ENCODE measurements around the gene CYS1.
"Not testable (repeated sequence)": the region's sequence is repeated elsewhere in the genome, so short reads cannot be mapped to it uniquely, and the experiment has no call there.

The CYS1 gene

DNA sequence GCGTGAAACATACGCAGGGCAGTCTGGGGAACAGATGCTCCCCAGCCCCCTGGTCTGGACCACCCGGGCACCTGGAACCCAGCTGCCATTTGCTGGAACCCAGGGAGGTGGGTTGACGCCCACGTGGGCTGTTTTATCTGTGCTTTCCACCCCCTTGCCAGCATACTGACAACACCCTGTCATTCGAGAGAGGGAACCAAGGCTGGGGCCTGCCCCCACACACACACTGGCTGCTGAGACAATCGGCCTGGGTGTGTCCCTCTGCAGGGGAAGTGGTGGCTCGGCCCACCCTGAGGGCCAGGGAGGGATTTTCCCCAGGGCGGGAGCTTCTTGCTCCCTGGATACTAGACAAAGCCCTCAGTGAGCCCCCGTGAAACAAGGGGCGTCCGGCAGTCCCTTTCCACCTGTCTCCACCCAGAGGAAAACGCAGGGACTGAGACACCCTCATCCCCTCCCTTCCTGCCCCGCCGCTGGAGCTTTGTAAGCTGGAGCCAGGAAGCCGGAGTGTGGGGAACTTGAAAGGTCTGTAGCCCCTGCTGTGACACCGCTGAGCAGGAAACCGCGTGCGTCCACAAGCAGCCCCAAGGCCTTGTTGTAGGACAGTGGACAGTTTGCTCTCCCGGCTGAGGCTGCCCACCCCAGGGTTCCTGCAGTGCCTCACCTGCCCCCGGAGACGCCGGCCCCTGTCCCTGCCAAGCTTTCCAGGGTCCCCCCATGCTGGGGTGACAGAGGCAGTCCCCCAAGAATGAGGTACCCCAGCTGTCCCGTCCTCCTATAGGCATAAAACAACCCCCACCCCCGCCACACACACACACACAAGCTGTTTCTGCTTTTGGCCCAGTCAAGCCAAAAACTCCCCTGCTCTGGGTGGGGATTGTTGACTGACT, 51.0 kb downstream of the CYS1 start:
- no peak for DNase-seq

DNA sequence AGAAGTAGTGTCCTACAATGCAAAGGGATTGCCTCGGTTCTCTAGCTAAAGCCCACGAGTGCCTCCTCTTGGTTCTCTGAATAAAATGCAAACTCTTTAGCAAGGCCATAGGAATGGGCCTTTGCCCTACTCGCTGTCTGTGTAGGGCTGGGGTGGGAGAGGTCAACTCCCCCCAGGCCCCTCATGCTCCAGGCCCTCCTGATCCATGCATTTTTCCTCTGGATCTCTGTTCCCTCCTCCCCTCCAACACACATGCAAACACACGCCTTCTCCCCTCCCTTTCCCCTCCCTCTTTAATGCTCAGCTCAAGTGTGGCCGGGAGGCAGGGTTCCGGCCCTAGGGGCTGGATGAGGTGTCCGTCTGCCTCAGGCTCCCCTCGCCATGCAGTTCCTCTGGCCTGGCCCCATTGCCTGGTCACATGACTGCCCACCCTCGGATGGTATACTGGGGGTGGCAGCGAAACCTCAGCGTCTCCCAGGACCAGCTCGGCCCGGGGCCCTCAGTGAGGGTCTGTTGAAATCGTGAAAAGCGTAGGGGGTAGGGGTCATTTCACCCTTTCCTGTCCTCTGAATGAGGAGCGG, 51.7 kb downstream of the CYS1 start:
- no peak for DNase-seq

DNA sequence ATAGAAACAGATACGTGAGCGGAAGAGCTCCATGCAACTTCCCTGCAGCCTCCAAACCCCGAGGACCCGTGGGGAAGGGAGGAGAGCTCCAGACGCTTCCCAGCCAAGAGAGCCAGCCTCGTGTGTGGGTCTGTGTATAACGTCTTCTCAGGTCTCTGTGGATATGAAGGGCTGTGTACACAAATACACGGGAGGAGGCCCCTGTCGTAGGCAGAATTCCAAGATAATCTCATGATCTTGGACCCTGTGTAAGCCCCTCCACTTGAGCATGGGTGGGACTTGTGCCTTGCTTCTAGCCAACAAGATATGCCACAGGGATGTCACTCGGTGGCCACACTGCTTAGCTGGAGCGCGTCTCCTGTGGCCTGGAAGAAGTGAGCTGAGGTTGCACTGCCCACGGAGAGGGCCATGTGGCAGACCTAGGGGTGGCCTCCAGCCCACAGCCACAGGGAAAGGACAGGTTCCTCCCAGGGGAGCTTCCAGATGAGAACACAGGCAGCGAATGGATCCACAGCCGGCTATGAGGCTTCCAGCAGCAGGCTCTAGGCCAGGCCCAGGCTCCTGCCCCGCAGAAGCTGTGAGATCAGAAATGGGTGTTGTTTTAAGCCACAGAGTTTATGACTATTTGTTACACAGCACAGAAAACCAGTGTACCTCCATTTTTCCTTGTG, 52.4 kb downstream of the CYS1 start:
- DNase-seq: no peak

DNA sequence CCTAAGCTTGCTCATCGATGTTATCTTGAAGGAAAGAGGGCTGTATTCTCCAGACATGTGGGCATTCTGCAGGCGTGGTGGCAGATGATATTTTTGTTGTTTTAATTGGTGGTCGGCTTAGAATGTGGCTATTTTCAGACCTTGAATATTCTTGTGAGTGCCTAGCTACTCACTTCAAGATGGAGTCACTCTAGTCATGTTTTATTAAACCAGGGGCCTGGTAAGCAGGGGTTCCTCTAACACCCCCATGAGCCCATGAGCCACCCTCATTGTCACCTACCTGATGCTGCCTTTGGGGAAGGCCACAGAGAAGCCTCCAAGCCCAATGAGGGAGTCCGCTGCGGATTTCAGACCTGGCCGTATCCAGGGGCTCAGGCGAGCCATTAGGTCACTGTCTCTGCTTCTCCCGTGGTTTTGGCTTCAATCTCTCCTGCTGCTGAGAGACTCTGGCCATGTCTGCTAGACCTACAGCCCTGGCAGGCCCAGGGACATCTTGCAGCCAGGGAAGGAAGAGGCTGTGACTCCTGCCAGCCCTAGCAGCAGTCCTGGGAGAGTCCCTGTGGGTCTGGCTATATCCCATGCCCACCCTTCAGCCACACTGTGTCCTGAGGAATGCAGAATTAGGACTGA, 53.2 kb downstream of the CYS1 start:
- no peak for DNase-seq

DNA sequence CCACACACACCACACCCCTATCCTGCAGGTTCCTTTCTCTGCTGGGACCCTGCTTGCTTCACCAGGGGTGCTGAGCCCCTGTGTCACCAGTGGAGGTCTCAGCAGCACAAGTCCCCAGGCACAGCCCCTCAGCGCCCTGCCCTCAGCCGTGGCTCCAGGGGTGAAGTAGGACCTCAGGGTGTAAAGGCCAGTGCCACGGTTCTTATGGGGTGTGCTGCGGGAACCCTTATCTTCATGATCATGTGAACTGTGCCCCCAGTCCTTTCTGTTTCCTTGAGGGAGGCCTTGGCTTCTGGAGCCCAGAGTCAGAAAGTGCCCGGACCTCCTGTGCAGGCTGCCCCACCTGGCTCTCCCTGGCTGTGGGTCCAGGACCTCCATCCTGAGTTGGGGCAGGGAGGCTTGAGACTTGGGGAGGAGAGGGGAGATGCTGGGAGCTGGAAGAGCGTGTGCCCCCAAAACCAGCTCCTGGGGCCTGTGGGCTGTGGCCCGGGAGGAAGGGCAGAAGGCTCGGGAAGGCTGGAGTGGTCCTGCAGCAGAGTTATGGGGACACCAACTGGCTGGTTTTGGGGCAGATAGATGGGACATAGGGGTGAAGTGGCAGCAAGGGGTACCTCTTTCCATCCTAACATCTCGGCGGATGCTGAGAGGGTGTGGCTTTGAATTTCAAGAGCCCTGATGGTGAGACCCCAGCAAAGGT, 57.1 kb downstream of the CYS1 start:
- no peak for DNase-seq

DNA sequence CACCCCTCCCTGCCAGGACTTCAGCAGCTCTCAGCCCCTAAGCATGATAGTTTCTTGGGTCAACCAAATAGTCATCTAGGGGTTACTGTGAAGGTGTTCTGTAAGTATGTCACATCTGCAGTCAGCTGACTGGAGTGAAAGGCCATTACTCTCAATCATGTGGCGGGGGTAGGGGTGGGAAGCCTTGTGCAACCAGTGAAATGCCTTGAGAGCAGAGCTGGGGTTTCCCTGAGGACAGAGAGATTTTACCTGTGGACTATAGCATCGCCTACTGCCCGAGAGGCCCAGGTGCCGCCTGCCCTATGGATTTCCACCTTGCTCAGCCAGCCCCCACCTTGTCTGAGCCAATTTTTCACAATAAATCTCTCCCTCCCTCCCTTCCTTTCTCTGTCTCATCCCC, 57.8 kb downstream of the CYS1 start:
- no peak for DNase-seq

DNA sequence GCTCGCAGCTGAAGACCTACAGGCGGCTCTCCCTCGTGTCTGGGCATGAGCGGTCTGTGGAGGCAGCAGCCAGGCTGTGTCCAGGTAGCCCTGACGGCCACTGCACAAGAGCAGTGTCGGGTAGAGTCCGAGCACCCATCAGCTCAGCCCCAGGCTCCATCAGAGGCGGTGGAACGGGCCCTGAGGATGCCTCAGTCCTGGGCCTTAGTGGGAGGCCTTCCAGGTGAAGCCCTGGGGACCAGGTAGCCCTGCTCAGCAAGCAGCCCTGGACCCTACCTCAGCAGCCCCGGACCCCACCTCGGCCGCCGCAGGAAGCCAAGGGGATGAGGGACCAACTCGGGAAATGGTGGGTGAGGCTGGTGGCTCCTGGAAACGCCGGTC, 58.2 kb downstream of the CYS1 start:
- no peak for DNase-seq

DNA sequence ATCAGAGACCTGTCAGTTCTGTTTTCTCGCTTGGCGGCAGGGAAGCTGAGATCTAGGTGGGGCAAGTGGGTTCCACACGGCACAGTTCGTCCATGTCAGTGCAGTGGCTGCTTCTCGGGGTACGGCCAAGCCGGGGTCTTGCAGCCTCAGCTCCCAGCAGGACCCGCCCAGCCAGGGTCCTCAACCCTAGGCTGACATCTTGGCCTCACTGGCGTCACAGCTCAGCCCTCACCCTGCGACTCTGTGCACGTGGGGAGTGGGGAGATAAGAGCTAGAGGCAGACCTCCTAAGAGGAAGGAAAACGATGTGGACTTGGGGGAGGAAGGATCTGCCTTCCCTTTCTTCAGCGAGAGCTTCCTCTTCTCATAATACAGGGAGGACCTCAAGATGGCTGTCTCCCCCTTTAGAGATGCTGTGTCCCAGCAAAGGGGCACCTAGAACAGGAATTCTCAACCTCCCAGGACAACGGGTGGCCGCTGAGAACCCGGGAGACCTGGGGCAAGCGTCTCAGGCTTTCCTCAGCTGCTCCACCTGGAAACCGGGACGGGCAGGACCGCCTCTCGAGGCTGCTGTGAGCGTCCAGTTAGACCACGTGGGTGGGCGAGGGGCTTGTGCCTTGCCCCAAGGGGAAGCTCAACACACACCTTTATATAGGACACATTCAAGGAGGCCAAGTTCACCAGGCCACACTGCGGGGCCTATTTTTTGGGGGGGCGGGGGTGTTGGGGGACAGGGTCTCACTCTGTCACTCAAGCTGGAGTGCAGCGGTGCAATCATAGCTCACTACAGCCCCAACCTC, 60.4 kb downstream of the CYS1 start:
- DNase-seq: no peak

DNA sequence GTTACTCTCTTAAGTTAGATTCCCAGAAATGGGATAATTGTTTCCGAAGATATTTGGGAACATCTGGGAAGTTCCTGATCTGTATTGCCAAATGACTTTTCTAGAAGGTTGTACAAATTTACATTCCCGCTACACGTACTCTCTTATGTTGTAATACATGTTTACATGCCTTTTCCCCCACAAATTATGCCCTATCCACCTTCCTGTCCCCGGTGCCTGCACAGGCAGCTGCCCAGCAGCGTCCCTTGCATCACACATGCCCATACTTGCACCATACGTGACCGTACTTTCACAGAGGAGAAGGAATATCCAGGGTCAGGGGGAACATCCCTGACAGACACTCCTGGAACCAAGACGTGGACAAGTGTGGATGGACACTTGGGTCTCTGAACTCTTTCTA, 61.0 kb downstream of the CYS1 start:
- no peak for DNase-seq

DNA sequence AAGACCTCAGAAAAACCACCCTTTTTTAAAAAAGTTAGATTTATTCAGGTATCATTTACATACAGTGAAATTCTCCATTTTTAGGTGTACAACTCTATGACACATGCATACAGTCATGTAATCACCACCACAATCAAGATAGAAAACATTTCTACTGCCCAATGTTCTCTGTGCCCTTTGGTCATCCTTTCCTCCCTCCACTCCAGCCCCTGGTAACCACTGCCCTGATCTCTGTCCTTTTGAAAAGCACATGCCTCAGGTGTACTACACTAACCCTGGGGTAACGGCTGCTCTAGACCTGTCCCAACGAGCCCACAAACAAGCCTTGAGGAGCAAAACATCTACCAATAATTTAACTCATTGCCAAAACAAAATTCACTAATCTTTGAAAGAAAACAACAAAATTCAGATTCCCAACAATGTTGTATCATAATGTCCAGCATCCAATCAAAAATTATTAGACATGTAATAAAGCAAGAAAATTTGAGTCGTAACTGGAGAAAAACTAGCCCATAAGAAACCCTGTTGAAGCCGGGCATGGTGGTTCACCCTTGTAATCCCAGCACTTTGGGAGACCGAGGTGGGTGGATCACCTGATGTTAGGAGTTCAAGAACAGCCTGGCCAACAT, 62.8 kb downstream of the CYS1 start:
- no peak for DNase-seq

DNA sequence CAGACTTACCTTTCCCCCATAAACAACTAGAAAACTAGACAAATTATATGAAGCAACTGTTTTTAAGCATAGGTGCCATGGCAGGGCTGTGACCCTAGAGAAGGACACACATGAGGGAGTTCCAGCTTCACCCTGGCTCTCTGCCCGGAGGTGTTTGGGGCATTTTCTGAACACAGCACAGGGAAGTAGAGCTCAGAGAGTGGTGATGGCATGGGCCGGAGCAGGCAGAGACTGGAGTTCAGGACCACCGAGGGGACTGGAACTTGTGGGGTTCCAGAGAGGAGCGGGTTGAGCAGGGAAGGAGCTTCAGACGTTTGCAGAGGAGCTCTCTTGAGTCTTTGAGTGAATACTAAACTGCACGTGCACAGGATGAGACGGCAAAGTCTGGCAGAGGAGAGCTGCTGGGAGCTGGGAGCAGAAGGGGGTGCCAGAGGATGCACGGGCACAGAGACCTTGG, 63.4 kb downstream of the CYS1 start:
- no peak for DNase-seq

DNA sequence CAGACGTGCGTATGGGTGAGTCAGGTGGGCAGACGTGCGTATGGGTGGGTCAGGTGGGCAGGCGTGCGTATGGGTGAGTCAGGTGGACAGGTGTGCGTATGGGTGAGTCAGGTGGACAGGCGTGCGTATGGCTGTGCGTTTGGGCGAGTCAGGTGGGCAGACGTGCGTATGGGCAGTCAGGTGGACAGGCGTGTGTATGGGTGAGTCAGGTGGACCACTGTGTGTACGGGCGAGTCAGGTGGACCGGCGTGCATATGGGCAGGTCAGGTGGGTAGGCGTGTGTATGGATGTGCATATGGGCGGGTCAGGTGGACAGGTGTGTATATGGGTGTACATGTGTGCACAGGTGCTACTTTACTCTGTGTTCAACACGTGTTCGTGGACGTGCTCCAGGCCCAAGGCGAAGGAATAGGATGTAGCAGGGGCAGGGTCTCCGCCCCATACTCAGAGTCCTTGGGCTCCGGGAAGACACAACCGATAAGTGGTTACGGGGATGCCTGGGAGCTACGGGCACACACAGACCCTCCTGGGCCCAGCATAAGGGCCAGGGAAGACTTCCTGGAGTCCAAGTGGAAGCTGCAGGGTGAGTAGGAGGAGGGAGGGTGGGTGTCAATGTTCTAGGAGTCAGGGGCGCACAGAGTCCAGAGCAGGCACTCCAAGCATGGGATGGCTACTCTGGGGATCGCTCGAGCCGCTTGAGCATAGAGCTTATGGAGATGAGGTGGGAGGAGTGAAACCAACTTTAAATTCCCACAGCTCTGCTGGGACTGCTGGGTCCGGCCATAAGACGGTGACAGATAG, 64.0 kb downstream of the CYS1 start:
- DNase-seq: no peak

DNA sequence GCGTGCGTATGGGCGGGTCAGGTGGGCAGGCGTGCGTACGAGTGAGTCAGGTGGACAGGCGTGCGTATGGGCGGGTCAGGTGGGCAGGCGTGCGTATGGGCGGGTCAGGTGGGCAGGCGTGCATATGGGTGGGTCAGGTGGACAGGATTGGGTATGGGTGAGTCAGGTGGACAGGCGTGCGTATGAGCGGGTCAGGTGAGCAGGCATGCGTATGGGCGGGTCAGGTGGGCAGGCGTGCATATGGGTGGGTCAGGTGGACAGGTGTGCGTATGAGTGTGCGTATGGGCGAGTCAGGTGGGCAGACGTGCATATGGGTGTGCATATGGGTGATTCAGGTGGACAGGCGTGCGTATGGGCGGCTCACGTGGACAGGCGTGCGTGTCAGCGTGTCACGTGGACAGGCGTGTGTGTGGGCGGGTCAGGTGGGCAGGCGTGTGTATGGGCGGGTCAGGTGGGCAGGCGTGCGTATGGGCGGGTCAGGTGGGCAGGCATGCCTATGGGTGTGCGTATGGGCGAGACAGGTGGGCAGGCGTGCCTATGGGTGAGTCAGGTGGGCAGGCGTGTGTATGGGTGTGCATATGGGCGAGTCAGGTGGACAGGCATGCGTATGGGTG, 64.7 kb downstream of the CYS1 start:
- DNase-seq: not testable (repeated sequence)

DNA sequence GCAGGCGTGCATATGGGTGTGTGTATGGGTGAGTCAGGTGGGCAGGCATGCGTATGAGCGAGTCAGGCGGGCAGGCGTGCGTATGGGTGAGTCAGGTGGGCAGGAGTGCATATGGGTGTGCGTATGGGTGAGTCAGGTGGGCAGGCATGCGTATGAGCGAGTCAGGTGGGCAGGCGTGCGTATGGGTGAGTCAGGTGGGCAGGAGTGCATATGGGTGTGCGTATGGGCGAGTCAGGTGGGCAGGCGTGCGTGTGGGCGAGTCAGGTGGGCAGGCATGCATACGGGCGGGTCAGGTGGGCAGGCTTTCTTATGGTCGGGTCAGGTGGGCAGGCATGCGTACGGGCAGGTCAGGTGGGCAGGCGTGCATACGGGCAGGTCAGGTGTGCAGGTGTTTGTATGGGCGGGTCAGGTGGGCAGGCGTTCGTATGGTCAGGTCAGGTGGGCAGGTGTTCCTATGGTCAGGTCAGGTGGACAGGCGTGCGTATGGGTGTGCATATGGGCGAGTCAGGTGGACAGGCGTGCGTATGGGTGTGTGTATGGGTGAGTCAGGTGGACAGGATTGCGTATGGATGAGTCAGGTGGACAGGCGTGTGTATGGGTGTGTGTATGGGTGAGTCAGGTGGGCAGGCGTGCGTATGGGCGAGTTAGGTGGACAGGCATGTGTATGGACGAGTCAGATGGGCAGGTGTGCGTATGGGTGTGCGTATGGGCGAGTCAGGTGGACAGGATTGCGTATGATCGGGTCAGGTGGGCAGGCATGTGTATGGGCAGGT, 65.6 kb downstream of the CYS1 start:
- DNase-seq: no peak

DNA sequence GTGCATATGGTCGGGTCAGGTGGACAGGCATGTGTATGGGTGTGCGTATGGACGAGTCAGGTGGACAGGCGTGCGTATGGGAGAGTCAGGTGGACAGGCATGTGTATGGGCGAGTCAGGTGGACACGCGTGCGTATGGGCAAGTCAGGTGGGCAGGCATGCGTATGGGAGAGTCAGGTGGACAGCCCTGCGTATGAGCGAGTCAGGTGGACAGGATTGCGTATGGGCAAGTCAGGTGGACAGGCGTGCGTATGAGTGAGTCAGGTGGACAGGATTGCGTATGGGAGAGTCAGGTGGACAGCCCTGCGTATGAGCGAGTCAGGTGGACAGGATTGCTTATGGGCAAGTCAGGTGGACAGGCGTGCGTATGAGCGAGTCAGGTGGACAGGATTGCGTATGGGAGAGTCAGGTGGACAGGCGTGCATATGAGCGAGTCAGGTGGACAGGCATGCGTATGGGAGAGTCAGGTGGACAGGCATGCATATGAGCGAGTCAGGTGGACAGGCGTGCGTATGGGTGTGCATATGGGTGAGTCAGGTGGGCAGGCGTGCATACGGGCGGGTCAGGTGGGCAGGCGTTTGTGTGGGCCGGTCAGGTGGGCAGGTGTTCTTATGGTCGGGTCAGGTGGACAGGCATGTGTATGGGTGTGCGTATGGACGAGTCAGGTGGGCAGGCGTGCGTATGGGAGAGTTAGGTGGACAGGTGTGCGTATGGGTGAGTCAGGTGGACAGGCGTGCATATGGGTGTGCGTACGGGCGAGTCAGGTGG, 66.4 kb downstream of the CYS1 start:
- not testable (repeated sequence) for DNase-seq

DNA sequence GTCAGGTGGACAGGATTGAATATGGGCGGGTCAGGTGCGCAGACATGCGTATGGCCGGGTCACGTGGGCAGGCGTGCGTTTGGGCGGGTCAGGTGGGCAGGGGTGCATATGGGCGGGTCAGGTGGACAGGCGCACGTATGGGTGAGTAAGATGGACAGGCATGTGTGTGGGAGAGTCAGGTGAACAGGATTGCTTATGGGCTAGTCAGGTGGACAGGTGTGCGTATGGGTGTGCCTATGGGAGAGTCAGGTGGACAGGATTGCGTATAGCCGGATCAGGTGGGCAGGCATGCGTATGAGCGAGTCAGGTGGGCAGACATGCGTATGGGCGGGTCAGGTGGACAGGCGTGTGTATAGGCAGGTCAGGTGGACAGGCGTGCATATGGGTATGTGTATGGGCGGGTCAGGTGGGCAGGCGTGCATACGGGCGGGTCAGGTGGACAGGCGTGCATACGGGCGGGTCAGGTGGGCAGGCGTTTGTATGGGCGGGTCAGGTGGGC, 67.2 kb downstream of the CYS1 start:
- no peak for DNase-seq

DNA sequence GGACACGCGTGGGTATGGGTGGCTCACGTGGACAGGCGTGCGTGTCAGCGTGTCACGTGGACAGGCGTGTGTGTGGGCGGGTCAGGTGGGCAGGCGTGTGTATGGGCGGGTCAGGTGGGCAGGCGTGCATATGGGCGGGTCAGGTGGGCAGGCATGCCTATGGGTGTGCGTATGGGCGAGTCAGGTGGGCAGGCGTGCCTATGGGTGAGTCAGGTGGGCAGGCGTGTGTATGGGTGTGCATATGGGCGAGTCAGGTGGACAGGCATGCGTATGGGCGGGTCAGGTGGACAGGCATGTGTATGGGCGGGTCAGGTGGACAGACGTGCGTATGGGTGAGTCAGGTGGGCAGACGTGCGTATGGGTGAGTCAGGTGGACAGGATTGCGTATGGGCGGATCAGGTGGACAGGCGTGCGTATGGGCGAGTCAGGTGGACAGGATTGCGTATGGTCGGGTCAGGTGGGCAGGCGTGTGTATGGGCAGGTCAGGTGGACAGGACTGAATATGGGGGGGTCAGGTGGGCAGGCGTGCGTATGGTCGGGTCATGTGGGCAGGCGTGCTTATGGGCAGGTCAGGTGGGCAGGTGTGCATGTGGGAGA, 67.7 kb downstream of the CYS1 start:
- DNase-seq: not testable (repeated sequence)

All from cortex of kidney (tissue), 1 donor.